ENCODE measurements around the gene PTPRD. TPM values are rescaled to one million over a fixed set of nuclear protein-coding genes. Genes with fewer than 3 reads are reported as not detected.

Gene PTPRD
- total RNA-seq, 1 donor from 2014 or later, result 136 TPM

DNA sequence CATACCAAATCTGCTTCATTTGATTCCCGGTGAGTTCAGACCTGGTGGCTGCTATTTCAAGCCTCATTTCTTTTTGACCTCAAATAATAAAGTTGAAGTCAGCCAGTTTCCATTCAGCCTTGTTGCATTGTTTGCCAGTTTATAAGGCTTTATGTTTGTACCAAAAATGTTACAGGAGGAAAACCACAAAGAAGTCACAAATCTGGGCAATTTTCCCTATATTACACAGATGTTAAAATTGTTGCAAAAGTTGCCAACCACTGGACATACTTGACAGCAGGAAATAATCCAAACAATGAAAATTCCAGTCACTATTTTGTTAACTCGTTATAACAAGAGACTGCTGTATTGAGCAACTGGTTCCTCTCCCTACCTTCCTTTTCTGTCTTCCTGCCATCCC, 1488.2 kb downstream of the PTPRD start:
- Mint-ChIP-seq H3K27me3 (ENCODE audit: insufficient read depth, low read depth) (no peaks in the 10 kb centered on the region), H3K9me3 (no peaks in the 10 kb centered on the region), H3K4me3 (no peak overlapping the region), H3K27ac (no peak overlapping the region), H3K4me1 (peaks cover 5% of the 10 kb centered on the region), H3K36me3 (no peaks in the 10 kb centered on the region)
- Histone ChIP-seq H3K9me3 (ENCODE audit: low read depth) (no peaks in the 10 kb centered on the region), H3K4me1 (no peaks in the 10 kb centered on the region), H3K9ac (no peak overlapping the region), H4K20me1 (ENCODE audit: low read depth) (no peaks in the 10 kb centered on the region), H2AFZ (replicated peaks) (no peak overlapping the region), H3F3A (ENCODE audit: low read depth) (no peaks in the 10 kb centered on the region), H3K36me3 (no peaks in the 10 kb centered on the region), H3K27me3 (no peaks in the 10 kb centered on the region), H3K4me3 (no peak overlapping the region), H3K27ac (no peak overlapping the region), H3K79me2 (ENCODE audit: low read depth) (no peaks in the 10 kb centered on the region), H3K4me2 (no peak overlapping the region)
- DNase-seq (ENCODE audit: low spot score), result no peak
- TF ChIP-seq EZH2 (IDR thresholded peaks at IDR 0.05) (no peak), EZH2phosphoT487 (IDR thresholded peaks at IDR 0.05) (no peak), CTCF (IDR thresholded peaks at IDR 0.05) (no peak)

- H3K4me3 ChIP-seq, result no peak overlapping the region
- Mint-ChIP-seq H3K27ac (no peak overlapping the region), H3K4me1 (peaks cover 5% of the 10 kb centered on the region)
Observed at GRCh38 chr9:9122230-9122875, 1490.4 kb downstream of the PTPRD start.

GRCh38 chr9:9117866-9118265, 1494.9 kb downstream of the PTPRD start:
- no peak overlapping the region for H3K4me3 Mint-ChIP-seq
- Histone ChIP-seq H4K20me1 (ENCODE audit: low read depth) (no peaks in the 10 kb centered on the region), H3K9me3 (ENCODE audit: low read depth) (no peaks in the 10 kb centered on the region), H3K4me1 (no peaks in the 10 kb centered on the region), H3K4me2 (no peak overlapping the region), H3K27me3 (no peaks in the 10 kb centered on the region), H3F3A (ENCODE audit: low read depth) (no peaks in the 10 kb centered on the region), H2AFZ (replicated peaks) (no peak overlapping the region), H3K79me2 (ENCODE audit: low read depth) (no peaks in the 10 kb centered on the region), H3K27ac (no peak overlapping the region), H3K36me3 (no peaks in the 10 kb centered on the region), H3K9ac (no peak overlapping the region), H3K4me3 (no peak overlapping the region)
- DNase-seq (ENCODE audit: low spot score), result no peak
- no peak overlapping the region for H3K27ac Mint-ChIP-seq
- no peaks in the 10 kb centered on the region for H3K27me3 Mint-ChIP-seq (ENCODE audit: insufficient read depth, low read depth)
- H3K4me1 Mint-ChIP-seq, result no peaks in the 10 kb centered on the region
- H3K36me3 Mint-ChIP-seq, result no peaks in the 10 kb centered on the region
- no peaks in the 10 kb centered on the region for H3K9me3 Mint-ChIP-seq
- TF ChIP-seq CTCF (IDR thresholded peaks at IDR 0.05) (no peak), EZH2 (IDR thresholded peaks at IDR 0.05) (no peak), EZH2phosphoT487 (IDR thresholded peaks at IDR 0.05) (no peak)

More at GRCh38 chr9:9122230-9122875, 1490.4 kb downstream of the PTPRD start:
- no peak for TF ChIP-seq EZH2phosphoT487 (IDR thresholded peaks at IDR 0.05)
- no peak for TF ChIP-seq EZH2 (IDR thresholded peaks at IDR 0.05)
- no peak for TF ChIP-seq CTCF (IDR thresholded peaks at IDR 0.05)
- H3K27ac ChIP-seq, result no peak overlapping the region
- no peak overlapping the region for H2AFZ ChIP-seq (replicated peaks)
- no peak for DNase-seq (ENCODE audit: low spot score)
- H4K20me1 ChIP-seq (ENCODE audit: low read depth), result no peaks in the 10 kb centered on the region
- no peaks in the 10 kb centered on the region for H3F3A ChIP-seq (ENCODE audit: low read depth)
- Mint-ChIP-seq H3K27me3 (ENCODE audit: insufficient read depth, low read depth) (no peaks in the 10 kb centered on the region), H3K4me3 (no peak overlapping the region), H3K36me3 (no peaks in the 10 kb centered on the region), H3K9me3 (no peaks in the 10 kb centered on the region)
- H3K9ac ChIP-seq, result no peak overlapping the region
- H3K36me3 ChIP-seq, result no peaks in the 10 kb centered on the region
- no peak overlapping the region for H3K4me2 ChIP-seq
- no peaks in the 10 kb centered on the region for H3K27me3 ChIP-seq
- no peaks in the 10 kb centered on the region for H3K79me2 ChIP-seq (ENCODE audit: low read depth)
- H3K4me1 ChIP-seq, result no peaks in the 10 kb centered on the region
- H3K9me3 ChIP-seq (ENCODE audit: low read depth), result no peaks in the 10 kb centered on the region

Measured in neural progenitor cell (in vitro differentiated cells).